Transverse colon (tissue), 3 donors: ENCODE results near the gene NR2F1-AS1.

ENCODE experiments used
- CTCF ChIP-seq, 5 experiments: fragments of 200-600 bp in 3 of 5; fragments of 450-650 bp in 2 of 5; sonication (generic) in 3 of 5; IDR thresholded peaks; 1 replicate in 2 of 5; 2 replicates in 3 of 5; pipeline ENCODE4 v1.5.1; 2016 to 2017; ENCODE audit warnings: antibody characterized with exemption in 5 of 5, inconsistent platforms in 3 of 5, mild to moderate bottlenecking in 2 of 5, moderate library complexity in 1 of 5
- POLR2A ChIP-seq: fragments of 450-650 bp; IDR thresholded peaks from one replicate; pipeline ENCODE4 v1.6.1; 2016; ENCODE audit warnings: antibody characterized with exemption, mild to moderate bottlenecking, moderate library complexity

DNA sequence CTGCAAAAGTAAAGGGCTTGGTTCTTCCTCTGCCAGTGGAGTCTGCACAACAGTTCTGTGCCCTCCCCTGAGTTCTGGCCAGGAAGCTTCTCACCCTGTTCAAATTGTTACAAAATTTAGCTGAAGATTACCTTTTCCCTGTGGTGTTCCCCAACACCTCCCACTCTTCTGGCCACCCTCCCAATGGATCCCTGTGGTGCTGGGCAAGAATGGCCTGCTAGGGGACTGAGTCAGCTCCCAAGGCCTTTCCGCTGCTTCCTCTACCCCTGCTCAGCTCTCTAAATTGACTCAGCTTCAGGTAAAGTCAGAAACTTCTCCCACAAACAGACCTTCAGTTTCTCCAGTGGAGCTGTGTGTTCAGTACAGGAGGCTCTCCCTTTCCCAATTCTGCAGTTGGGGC, 186.0 kb downstream of the NR2F1-AS1 start:
- TF ChIP-seq CTCF (IDR thresholded peaks at IDR 0.05) (no peak), POLR2A (no peak)
